Activated T-helper 1 cell treated with Interleukin-2 at 50 U/mL for 16 hours (primary cell): ENCODE results near the gene KDM4B.

Experiments used
- DNase-seq: peaks from one replicate; pipeline ENCODE4 v3.0.0-alpha.2; 2020; ENCODE audit warnings: low read depth

The KDM4B gene

GRCh38 chr19:5138606-5139582 lies 170.0 kb downstream of the KDM4B start:
- DNase-seq, result peak; percentile 54

GRCh38 chr19:5139583-5140325 lies 170.8 kb downstream of the KDM4B start:
- no peak for DNase-seq

GRCh38 chr19:5141129-5141849 lies 172.4 kb downstream of the KDM4B start:
- DNase-seq, result no peak

GRCh38 chr19:5141850-5142724 lies 173.2 kb downstream of the KDM4B start:
- no peak for DNase-seq

GRCh38 chr19:5142725-5143097 lies 173.8 kb downstream of the KDM4B start:
- DNase-seq, result no peak

GRCh38 chr19:5143471-5144411 lies 174.8 kb downstream of the KDM4B start:
- DNase-seq, result no peak

GRCh38 chr19:5144545-5145179 lies 175.7 kb downstream of the KDM4B start:
- no peak for DNase-seq

- no peak for DNase-seq
Observed at GRCh38 chr19:5145521-5146511, 176.9 kb downstream of the KDM4B start.

- DNase-seq, result no peak
Observed at GRCh38 chr19:5147074-5147977, 178.4 kb downstream of the KDM4B start.

- no peak for DNase-seq
Observed at GRCh38 chr19:5147978-5148793, 179.3 kb downstream of the KDM4B start.

GRCh38 chr19:5148794-5149190 lies 179.9 kb downstream of the KDM4B start:
- no peak for DNase-seq

GRCh38 chr19:5149508-5149907 lies 180.6 kb downstream of the KDM4B start:
- no peak for DNase-seq

GRCh38 chr19:5149932-5150901 lies 181.3 kb downstream of the KDM4B start:
- no peak for DNase-seq

GRCh38 chr19:5150902-5151741 lies 182.2 kb downstream of the KDM4B start:
- no peak for DNase-seq
